ENCODE measurements around the gene CALHM5.
A peak's percentile ranks its signal among the peaks of the same experiment; 100 is the strongest.

Gene CALHM5

DNA sequence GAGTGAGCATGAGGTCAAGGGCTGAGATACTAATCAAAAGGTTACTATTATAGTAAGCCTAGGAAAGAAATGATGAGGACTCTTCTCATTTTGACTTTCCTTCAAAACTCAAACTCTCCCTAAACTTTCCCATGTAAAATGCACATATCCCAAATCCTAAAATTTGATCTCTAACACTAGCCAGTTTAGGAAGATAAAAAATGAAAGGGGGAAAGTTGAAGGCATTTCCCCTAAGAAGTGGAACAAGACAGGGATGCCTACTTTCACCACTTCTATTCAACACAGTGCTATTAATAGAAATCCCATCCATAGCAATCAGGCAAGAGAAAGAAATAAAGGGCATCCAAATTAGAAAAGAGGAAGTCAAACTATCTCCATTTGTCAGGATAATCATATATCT lies 2.9 kb upstream of the CALHM5 start:
- no peak for DNase-seq

- DNase-seq = no peak
Measured at GRCh38 chr6:116512111-116512559, 696 bp downstream of the CALHM5 start.

- no peak for DNase-seq
Measured at GRCh38 chr6:116512734-116513133, 1.3 kb downstream of the CALHM5 start.

DNA sequence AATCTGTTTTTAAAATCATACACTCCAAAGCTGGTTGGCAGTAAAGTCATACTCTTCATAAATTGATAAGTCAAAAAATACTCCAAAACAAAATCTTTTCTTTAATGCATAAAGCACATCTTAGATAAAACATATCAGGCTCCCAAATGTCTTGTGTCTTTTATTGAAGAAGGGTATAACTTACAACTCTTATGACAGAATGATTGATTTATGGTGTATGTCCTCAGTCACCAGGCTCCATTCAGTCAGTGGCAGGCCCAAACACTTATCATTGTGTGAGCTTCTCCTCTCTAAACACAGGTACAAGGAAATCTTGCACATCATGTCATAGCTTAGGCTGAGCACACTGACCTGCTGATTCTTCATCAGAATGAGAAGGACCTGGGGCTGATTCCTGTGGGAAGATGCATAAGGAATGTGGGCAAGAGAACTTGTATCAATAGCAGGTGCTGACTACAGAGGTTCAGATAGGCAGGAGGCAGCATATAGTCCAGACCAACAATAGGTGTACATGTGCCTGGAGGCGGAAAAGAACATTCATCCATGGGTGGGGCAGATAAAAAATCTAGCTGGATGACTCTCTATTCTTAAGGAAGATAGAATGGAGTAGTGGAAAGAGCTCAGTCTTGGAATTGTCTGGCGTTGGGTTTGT lies 1.9 kb downstream of the CALHM5 start:
- no peak for DNase-seq

GRCh38 chr6:116514111-116514510 lies 2.7 kb downstream of the CALHM5 start:
- DNase-seq = no peak

DNA sequence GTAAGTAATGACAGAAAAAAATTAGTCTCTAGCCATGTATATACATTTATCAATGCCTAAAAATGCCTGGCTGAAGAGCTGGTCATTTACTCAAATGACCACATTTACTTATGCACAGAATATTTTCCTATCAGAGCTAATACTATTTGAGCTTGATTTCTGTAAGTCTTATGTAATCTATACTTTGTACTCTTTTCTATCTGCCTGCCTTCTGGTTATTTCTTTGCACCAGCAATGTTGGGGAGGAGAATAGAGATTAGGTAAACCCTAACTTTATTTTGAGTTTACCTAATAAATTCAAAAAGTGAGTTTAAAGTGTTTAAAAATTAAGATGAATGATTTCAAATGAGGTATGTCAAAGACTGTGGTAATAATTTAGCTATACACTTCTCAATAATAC lies 3.7 kb downstream of the CALHM5 start:
- no peak for DNase-seq

DNA sequence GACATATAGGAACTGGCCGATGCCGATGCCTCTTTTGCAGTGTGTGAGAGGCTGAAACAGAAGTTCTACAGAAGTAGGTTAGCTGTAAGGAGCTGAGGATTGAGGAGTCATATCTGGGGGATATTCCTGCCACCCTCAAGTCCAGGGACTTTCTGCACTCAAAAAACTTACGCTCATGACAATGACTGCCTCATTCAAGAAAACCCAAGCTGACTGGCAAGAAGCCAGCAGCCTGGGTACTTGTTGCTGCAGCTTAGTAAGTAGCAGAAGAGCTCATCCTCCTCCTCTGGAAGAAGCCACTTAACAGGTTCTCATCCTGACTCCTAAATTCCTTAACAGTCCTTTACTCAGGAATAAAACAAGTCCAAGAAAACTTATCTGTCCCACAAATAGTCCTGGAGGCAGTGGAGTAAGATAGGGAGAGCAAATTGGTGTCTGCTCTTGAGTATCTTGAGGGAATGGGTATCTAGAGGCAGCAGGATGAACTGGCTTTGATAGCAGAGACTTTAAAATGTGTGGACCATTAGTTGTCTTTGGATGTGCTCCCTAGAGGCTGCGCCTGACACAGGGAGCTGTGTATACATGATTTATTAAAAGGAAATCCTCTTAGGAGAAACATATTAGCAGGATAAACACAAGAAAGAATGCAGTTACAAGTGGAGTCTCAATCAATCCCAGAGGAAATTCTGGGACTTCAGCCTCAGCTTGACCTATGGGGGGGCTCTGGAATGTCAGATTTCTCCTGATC lies 7.4 kb downstream of the CALHM5 start:
- DNase-seq = no peak

DNA sequence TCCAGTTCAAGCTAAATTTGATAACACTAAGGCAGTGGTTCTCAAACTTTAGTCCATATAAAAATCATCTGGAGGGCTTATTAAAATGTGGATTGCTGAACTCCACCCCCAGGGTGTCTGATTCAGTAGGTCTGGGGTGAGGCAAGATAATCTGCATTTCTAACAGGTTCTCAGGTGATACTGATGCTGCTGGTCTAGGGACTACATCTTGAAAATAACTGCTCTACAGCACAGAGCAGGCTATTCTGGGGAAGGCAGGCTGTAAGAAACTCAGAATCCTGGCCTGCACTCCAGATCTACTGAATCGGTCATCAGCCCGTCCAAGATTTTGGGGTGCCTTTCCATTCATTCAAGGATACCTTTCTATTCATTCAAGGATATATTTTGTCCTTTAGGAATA lies 11.5 kb downstream of the CALHM5 start:
- no peak for DNase-seq

- no peak for DNase-seq
Measured at GRCh38 chr6:116524236-116524635, 12.8 kb downstream of the CALHM5 start.

- DNase-seq = no peak
Measured at GRCh38 chr6:116528133-116528532, 16.7 kb downstream of the CALHM5 start.

DNA sequence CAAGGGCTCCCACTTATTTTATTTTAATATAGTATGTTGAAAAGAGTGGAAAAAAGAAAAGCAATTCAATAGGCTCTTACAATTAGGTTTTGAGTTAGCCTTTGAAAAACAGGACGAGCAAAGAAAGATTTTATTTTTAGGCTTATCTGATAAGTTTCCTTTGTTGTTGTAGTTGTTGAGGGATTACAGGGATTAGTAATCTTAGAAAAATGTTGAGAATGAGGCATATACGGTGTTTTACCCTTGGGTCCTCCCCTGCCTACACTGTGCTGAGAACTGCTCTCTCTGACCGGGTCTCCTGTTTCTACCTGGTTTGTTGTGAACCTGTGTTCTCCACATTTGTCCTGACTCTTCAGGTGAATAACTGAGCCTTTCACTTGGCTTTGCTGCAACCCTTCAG lies 17.3 kb downstream of the CALHM5 start:
- DNase-seq = peak; percentile 38

- DNase-seq = no peak
Measured at GRCh38 chr6:116529466-116530290, 18.2 kb downstream of the CALHM5 start.

- no peak for DNase-seq
Measured at GRCh38 chr6:116530436-116530835, 19.0 kb downstream of the CALHM5 start.

DNA sequence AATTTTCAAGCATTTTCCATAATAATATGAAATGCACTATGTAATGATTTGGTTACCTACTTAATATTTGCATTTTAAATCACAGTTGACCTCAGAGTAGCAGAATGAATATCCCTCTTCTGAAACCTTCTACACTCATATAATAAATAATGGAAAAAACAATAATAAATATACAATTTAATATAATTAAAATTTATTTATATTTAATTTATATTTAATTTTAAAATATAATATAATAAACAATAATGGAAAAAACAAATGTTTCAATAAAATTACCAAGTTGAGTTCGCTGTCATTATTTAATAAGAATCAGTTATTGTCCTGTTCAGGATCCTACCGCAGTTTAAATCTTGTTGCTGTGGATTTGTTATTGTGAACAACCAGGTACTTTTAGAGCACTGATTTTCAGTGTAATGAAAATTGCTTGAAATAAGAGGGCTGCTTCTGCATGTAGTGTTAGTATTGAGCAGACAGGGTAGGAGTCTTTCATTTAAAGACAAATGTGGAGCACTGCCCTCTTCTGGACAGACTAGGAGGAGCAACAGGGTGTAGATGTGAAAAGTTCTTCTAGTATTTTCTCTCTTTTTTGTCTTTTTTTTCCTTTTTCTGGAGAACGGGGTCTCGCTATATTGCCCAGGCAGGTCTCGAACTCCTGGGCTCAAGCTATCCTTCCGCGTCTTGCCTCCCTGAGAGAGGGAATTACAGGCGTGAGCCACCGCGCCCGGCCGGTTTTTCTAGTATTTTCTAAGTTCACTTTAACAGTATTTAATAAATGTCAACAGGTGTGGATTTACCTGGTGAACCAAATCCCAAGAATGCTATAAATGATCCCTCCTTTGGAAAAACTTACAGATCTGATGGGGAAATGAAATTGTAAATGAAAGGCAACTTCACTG lies 20.5 kb downstream of the CALHM5 start:
- peak; percentile 31 for DNase-seq

DNA sequence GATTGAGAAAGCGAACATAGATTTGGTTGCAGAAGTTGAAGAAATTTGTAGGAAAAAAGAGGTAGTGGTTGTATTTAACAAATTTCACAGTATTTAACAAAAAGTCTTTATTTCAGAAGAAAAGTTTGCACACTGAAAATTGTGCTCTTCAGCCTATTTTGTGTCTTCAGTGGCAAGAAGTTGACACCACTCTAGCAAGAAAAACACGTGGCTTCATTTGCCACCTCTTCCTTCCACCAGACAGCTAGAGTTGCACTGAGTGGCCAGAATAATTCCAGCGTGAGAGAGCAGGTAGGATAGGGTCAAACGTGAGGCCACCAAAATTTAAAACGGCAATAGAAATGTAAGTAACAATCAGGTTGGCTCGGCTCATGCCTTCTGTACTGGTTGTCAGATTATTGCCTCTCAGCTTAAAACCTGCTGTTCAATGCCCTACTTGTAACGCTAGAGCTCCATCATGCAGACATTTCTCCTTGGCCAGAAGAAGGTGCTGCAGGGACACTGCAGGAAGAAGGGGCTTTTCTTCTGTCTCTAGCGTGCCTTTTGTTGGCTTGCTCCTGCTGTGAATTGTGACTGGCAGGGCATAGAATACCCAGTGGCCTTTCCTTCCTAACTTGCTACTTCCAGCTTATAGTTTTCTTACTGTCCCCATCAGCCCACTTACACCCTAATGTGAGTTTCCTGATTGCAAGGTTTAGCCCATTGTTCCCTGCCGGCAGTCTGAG lies 22.0 kb downstream of the CALHM5 start:
- no peak for DNase-seq

GRCh38 chr6:116535109-116535508 lies 23.7 kb downstream of the CALHM5 start:
- no peak for DNase-seq

DNA sequence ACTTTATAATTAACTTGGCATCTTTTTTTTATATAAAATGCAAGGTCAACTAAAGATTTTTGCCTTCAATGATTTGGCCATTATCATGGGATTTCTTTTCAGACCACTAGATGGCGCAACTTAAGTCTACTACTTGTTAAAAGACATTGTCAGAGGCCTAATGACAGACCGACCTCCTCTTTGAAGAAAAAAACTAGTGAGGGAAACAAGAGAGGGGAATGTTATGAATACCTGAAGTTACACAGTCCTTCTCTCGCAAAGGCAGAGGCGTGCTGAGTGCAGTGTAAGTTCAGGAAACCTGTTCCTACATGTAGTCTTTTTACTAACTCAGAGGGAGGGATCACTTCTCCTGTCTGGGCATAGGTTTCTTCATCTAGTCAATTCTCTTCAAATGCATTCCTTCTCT lies 24.8 kb downstream of the CALHM5 start:
- DNase-seq = no peak

DNA sequence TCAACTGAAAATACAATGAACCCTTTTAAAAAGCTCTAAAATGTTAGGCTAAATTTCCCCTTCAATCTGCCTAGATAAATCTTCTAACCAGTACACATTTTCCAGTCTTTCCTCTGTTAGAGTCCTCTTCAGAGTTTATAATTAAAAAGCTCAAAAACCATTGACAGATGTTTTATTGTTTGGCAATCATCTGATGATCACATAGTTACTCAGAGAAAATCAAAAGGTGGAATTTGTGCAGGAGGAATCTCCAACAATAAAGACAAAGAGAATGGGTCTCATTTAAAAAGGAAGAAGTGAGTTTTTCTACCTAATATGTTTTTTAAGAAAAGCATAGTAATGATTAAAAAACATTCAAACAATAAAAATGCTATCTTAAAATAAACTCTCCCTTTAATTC lies 31.0 kb downstream of the CALHM5 start:
- no peak for DNase-seq

DNA sequence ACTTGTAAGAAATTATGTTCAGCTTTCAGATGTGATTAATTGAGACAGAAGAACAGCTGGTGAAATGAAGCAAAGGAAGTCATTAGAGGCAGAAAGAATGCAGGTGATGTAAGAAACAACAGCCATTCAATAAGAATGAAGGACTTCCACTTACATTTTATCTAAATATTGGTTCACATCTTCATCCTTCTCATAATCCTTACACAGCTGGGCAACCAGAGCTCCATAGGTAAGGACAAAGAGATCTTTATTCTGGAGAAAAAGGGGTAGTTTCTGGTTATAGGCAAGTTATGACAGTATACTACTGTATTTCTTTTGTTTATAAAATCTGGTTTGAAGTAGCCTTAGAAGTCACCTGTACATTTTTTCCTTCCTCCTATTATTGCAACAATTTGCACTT lies 31.7 kb downstream of the CALHM5 start:
- DNase-seq = no peak

- no peak for DNase-seq
Measured at GRCh38 chr6:116545651-116546050, 34.2 kb downstream of the CALHM5 start, which contains the start of gene TRAPPC3L. TSS of gene TRAPPC3L (minus strand) at chr6:116545684. CDS start at chr6:116545514, 170 bp downstream.

DNA sequence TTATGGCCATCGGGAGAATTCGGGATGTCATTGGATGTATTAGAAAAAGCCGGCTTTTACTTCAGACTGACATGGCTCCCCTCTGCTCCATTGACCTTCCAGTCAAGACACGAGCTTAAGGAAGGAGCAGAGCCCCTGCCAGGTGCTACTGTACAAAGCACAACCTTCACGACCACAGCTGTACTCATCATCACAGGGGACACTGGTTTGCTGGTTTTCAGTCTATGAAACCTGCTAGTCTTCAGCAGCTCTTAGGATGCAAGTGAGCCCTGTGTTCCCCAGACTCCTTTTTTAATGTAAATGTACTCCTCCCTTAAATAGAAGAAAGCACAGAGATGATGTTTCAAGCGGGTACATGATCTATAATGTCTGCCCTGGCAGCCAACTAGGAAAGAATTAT lies 35.9 kb downstream of the CALHM5 start:
- no peak for DNase-seq

DNA sequence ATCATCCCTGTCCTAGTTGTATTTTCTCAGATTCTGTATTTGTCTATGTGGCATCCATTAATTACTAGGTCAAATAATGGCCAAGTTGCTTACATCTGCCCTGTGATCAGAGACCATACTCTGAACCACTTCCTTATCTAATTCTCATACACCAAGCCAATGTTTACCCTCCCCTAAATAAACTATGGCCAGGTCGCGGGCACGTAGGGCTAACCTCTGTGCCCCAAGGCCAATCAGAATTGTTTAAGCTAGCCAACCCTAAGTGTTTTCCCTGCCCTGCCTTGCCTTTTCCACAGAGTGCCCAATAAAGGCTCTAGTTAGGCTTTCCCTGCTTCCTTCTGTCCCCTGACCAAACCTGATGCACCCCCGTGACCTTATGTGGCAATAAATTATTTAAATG lies 39.4 kb downstream of the CALHM5 start:
- DNase-seq = no peak
